Measurements from ENCODE around the gene OR13J1. TPM values are rescaled to one million over a fixed set of nuclear protein-coding genes. Genes with fewer than 3 reads are reported as not detected.

OR13J1 gene
- total RNA-seq, 1 donor from 2014 or later: not detected

- Histone ChIP-seq H3K36me3 (no peaks in the 10 kb centered on the region), H3K9me3 (replicated peaks) (no peaks in the 10 kb centered on the region), H3K27me3 (ENCODE audit: low read depth) (no peaks in the 10 kb centered on the region), H3K4me3 (no peak overlapping the region), H3K4me1 (peaks cover 23% of the 10 kb centered on the region), H3K27ac (replicated peaks) (no peak overlapping the region)
- TF ChIP-seq, protein P1, sequence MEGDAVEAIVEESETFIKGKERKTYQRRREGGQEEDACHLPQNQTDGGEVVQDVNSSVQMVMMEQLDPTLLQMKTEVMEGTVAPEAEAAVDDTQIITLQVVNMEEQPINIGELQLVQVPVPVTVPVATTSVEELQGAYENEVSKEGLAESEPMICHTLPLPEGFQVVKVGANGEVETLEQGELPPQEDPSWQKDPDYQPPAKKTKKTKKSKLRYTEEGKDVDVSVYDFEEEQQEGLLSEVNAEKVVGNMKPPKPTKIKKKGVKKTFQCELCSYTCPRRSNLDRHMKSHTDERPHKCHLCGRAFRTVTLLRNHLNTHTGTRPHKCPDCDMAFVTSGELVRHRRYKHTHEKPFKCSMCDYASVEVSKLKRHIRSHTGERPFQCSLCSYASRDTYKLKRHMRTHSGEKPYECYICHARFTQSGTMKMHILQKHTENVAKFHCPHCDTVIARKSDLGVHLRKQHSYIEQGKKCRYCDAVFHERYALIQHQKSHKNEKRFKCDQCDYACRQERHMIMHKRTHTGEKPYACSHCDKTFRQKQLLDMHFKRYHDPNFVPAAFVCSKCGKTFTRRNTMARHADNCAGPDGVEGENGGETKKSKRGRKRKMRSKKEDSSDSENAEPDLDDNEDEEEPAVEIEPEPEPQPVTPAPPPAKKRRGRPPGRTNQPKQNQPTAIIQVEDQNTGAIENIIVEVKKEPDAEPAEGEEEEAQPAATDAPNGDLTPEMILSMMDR (IDR thresholded peaks at IDR 0.05; ENCODE audit: borderline replicate concordance): no peak
- intact Hi-C loops (cut with micrococcal nuclease): no loop called here
- DNase-seq: no peak
Observed at GRCh38 chr9:35840881-35841644, 29.1 kb downstream of the OR13J1 start.

DNA sequence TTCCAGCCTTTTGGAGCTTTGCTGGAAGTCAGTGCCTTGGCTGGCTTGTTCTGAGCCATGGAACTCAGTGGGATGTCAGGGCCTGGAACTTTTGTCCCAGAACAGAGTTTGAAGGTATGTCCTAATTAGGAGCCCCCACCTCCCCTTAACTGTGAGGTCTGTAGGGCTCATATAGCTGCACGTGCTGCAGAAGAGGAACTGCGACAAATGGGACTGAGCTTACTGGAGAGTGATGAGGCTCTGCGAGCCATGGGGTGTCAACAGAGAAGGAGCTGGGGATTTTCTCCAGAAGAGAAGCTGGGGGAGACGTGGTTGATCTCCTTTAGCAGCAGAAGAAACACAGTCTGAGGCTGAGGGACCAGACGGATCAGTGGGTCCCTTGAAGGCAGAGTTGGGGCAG lies 30.3 kb downstream of the OR13J1 start:
- DNase-seq: no peak
- Histone ChIP-seq H3K36me3 (peaks cover 3% of the 10 kb centered on the region), H3K27ac (replicated peaks) (no peak overlapping the region), H3K4me3 (no peak overlapping the region), H3K27me3 (ENCODE audit: low read depth) (no peaks in the 10 kb centered on the region), H3K4me1 (peaks cover 15% of the 10 kb centered on the region), H3K9me3 (replicated peaks) (no peaks in the 10 kb centered on the region)
- intact Hi-C loops (cut with micrococcal nuclease): no loop called here
- TF ChIP-seq, protein P1 (IDR thresholded peaks at IDR 0.05; ENCODE audit: borderline replicate concordance): no peak

DNA sequence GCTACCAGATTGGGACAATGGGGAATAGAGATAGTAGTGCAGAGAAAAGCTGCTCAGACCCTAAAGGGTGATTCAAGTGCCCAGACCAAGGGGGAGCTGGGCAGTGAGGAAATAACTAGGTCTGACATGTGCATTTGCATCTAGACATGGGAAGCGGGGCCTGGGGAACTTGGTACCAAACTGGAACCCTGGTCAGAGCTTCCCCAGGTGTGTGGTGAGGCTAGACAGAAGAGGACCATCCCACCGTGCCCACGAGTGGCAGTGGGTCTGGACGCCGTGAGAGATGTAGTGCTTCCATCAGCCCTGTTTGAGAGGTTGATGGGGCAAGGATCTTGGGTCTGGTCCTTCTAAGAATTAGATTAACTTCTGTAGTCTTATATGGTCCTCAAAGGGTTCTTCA lies 33.6 kb downstream of the OR13J1 start:
- DNase-seq: no peak
- no peak overlapping the region for H3K27ac ChIP-seq (replicated peaks)
- no peak overlapping the region for H3K4me3 ChIP-seq
- TF ChIP-seq, protein P1 (IDR thresholded peaks at IDR 0.05; ENCODE audit: borderline replicate concordance): no peak
- peaks cover 6% of the 10 kb centered on the region for H3K36me3 ChIP-seq
- no peaks in the 10 kb centered on the region for H3K27me3 ChIP-seq (ENCODE audit: low read depth)
- H3K4me1 ChIP-seq: peaks cover 32% of the 10 kb centered on the region
- intact Hi-C loops (cut with micrococcal nuclease): no loop called here
- no peaks in the 10 kb centered on the region for H3K9me3 ChIP-seq (replicated peaks)

GRCh38 chr9:35835766-35836165 lies 34.4 kb downstream of the OR13J1 start:
- peaks cover 40% of the 10 kb centered on the region for H3K4me1 ChIP-seq

GRCh38 chr9:35835216-35835632 lies 35.0 kb downstream of the OR13J1 start:
- intact Hi-C loops (cut with micrococcal nuclease): no loop called here
- Histone ChIP-seq H3K27ac (replicated peaks) (no peak overlapping the region), H3K36me3 (peaks cover 6% of the 10 kb centered on the region), H3K27me3 (ENCODE audit: low read depth) (no peaks in the 10 kb centered on the region), H3K9me3 (replicated peaks) (no peaks in the 10 kb centered on the region), H3K4me1 (peaks cover 46% of the 10 kb centered on the region), H3K4me3 (no peak overlapping the region)
- no peak for DNase-seq
- TF ChIP-seq, protein P1 (IDR thresholded peaks at IDR 0.05; ENCODE audit: borderline replicate concordance): no peak

More at GRCh38 chr9:35835766-35836165, 34.4 kb downstream of the OR13J1 start:
- H3K4me3 ChIP-seq: no peak overlapping the region
- no peaks in the 10 kb centered on the region for H3K9me3 ChIP-seq (replicated peaks)
- H3K36me3 ChIP-seq: peaks cover 6% of the 10 kb centered on the region
- no peaks in the 10 kb centered on the region for H3K27me3 ChIP-seq (ENCODE audit: low read depth)
- no peak overlapping the region for H3K27ac ChIP-seq (replicated peaks)
- TF ChIP-seq, protein P1 (IDR thresholded peaks at IDR 0.05; ENCODE audit: borderline replicate concordance): no peak
- no peak for DNase-seq
- intact Hi-C loops (cut with micrococcal nuclease): no loop called here

All from left ventricle myocardium inferior (tissue), 1 donor.